ENCODE data around the gene SLC26A1.

DNA sequence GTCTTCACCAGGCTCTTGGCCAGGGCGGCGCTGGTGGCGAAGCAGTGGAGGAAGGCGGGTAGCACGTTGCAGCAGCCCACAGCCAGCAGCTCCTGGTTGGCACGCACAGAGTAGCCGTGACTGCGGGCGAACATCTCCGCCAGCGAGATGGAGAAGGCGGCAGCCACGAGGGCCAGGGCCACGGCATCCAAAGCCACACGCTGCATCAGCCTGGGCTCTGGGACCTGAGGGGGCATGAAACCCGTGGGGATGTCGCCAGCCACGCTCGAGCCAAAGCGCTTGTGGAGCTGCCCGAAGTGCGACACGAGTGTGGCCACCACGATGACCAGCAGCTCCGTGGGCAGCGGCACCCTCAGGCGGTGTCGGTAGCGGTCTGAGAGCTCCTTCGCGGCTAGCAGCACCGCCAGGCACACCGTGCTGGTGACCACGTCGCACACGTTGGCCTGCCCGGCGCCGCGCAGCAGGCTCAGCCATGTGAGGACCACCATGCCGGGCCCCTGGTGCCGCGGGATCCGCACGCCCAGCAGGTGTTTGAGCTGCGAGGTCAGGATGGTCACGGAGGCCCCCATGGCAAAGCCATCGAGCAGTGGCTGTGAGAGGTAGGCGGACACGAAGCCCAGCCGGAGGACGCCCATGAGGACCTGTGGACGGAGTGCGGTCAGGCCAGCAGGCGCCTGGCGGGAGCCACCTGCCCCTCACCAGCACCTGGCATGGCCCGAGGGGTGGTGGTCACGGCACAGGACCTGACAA lies 3.3 kb downstream of the SLC26A1 start:
- TF ChIP-seq, protein P1, sequence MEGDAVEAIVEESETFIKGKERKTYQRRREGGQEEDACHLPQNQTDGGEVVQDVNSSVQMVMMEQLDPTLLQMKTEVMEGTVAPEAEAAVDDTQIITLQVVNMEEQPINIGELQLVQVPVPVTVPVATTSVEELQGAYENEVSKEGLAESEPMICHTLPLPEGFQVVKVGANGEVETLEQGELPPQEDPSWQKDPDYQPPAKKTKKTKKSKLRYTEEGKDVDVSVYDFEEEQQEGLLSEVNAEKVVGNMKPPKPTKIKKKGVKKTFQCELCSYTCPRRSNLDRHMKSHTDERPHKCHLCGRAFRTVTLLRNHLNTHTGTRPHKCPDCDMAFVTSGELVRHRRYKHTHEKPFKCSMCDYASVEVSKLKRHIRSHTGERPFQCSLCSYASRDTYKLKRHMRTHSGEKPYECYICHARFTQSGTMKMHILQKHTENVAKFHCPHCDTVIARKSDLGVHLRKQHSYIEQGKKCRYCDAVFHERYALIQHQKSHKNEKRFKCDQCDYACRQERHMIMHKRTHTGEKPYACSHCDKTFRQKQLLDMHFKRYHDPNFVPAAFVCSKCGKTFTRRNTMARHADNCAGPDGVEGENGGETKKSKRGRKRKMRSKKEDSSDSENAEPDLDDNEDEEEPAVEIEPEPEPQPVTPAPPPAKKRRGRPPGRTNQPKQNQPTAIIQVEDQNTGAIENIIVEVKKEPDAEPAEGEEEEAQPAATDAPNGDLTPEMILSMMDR (conservative IDR thresholded peaks at IDR 0.05; ENCODE audit: low read length): no peak
- TF ChIP-seq EZH2phosphoT487 (IDR thresholded peaks at IDR 0.05; ENCODE audit: borderline replicate concordance, low read depth, low read length): no peak

Data from OCI-LY7 (cell line).